ENCODE results near the gene KIAA2012.

The KIAA2012 gene

GRCh38 chr2:202090530-202090929 is 17.5 kb downstream of the KIAA2012 start:
- DNase-seq = no peak

DNA sequence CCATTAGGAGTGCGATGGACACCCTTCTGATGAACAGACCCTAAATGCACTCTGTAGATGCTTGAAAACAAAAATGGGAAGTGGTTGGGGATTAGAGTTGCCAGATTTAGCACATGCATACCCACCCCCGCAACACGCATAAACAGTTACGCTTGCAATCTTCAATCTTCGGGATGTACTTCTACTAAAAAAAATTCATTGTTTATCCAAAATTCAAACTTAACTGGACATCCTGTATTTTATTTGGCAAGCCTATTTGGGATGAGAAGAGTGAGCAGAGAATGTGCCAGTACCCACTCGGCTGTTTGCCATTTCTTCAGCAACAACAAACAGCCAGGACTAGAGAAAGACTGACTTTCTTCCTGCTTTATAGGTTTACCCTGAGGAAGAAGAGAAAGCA is 18.4 kb downstream of the KIAA2012 start:
- DNase-seq = no peak

DNA sequence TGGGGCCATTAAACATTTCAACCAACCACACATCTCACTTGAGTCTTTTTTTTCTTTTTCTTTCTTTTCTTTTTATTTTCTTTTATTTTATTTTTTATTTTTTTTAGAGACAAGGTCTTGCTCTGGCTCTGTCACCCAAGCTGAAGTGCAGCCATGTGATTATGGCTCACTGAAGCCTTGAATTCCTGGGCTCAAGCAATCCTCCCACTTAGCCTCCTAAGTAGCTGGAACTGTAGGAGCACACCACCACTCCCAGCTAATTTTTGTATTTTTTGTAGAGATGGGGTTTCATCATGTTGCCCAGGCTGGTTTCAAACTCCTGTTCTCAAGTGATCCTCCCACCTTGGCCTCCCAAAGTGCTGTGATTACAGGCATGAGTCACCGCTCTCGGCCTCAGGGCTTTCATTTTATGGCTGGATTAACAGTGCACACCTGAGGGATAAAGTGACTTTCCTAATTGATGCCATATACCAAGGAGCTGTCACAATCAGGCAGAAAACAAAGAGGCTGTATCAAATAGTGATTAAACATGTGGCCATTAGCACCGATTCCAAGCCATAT is 21.5 kb downstream of the KIAA2012 start:
- DNase-seq = no peak

GRCh38 chr2:202095235-202095634 is 22.2 kb downstream of the KIAA2012 start:
- no peak for DNase-seq

GRCh38 chr2:202096736-202097135 is 23.7 kb downstream of the KIAA2012 start:
- no peak for DNase-seq

GRCh38 chr2:202098291-202098690 is 25.2 kb downstream of the KIAA2012 start:
- no peak for DNase-seq

DNA sequence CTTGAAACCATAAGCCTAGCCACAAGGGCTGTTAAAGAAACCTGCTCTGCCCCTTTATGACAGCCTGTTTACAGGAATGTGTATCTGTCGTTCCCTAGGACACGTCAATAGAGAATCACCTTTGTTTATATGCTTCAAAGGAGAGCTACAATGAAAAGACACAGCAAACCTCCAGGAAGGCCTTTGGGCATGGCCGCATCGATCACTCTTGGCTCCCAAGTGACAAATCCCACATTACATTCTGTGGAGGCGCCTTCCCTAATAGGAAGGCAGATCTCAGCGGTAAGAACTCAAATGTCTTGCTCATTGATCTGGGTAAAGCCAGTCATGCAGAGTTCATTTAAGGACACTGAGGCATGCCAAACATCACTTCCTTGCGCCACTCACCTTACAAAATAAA is 26.5 kb downstream of the KIAA2012 start:
- no peak for DNase-seq

- no peak for DNase-seq
These were observed 27.1 kb downstream of the KIAA2012 start for GRCh38 chr2:202100176-202100575.

DNA sequence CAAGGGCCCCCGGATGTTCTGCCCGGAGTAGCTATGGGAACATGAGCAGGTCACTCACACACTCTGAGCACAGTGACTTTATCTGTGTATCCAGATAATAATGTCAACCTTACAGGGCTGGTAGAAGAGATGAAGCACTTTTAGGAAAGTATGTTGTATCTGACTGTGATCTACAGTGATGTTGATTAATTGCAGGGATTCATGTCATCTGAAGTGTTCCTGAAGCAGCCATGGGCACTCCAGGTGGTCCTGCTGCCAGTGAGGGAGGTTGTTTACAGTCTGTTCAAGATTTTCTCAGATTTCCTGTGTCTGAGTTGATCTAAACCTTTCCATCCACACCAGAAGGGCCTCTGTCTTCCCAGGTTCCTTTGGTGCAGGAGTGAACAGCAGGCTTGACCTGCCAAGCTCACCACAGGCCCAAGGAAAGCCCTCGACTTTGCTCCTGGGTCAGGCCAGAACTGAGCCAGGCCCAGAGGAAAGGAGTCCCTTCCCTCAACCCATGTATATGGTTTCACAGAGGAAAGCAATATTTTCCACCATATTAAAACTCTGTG is 28.0 kb downstream of the KIAA2012 start:
- DNase-seq = no peak

GRCh38 chr2:202102425-202103000 is 29.5 kb downstream of the KIAA2012 start:
- no peak for DNase-seq

DNA sequence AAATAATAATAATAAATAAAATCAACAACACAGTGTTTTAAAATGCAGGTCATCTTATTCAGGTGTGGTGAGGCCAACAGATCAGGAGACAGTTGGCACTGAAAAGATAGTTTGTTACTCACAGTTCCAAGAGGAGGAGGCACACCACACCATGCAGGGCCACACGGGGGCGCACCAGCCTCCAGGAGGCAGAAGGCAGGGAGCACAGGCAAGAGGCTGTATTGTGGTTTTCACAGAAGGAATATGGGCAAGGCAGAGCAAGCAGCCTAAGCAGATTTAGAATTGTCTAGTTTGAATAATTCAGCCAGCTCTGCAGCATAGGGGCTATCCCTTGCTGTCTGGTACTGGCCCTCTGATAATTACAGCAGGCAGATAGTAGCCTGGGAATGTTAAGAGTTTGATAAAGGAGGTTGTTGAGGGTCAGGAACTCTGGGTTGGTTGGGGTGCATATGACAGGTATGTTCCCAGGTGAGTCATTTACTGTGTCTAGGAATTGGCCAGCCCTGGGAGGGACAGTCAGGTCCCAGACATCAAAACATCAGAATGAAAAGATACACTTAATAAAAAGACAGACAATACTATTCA is 31.3 kb downstream of the KIAA2012 start:
- DNase-seq = no peak

DNA sequence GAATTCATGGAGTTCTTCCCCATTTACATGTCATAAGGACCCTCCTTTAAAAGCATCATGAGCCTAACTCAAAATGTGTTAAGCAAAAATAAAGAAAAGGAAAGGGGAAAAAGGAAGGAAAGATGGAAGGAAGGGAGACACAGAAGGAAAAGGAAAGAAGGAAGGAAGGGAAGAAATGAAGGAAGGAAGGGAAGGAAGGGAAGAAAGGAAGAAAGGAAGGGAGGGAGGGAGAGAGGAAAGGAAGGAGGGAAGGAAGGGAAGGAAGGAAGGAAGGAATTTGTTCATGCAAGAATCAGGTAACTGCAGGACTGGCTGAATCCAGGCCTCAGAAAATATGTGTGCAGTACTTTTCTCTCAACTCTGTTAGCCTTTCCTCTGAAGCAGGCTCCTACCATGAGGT is 32.0 kb downstream of the KIAA2012 start:
- DNase-seq = no peak

DNA sequence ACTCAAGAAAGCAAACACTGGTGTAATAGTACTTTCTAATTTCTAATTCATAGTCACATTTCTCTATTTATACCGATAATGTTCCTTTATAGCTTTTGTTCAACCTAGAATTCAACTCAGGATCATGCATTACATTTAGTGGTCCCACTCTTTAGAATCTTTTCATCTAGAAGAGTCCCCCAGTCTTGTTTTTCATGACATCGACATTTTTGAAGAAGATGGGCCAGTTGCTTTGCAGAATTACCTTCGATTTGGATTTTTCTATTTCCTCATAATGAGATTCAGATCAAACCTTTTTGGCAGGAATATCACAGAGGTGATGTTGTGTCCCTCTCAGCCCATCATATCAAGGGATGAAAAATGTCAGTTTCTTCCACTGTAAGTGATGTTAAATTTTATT is 35.3 kb downstream of the KIAA2012 start:
- DNase-seq = no peak

DNA sequence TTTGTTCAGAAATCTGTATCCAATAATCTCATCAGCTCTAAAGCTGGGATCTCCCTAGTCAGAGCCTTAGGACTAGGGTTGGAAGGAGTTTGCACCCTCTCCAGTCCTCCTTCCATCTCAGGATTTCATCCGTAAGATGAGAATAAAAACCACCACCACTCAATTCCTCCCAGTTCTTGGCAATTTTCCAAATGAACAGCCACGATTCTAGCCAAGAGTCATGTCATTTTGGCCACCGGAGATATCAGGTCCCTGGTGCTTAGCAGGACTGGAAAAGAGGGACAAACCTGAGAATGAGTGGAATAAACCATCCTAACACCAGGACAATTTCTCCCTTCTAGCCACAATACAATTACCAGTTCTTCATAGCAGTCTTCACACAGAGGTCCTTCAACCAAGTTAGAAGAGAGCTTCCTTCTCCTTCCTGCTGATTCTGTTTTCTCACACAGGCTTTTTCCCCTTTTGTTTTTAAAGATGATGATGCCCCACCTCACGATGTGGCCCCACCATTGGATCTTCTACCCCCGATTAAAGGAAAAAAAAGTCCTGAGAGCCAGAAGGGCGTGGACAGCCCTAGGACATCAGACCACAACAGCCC is 36.2 kb downstream of the KIAA2012 start:
- DNase-seq = no peak

GRCh38 chr2:202109737-202110184 is 36.7 kb downstream of the KIAA2012 start:
- no peak for DNase-seq

DNA sequence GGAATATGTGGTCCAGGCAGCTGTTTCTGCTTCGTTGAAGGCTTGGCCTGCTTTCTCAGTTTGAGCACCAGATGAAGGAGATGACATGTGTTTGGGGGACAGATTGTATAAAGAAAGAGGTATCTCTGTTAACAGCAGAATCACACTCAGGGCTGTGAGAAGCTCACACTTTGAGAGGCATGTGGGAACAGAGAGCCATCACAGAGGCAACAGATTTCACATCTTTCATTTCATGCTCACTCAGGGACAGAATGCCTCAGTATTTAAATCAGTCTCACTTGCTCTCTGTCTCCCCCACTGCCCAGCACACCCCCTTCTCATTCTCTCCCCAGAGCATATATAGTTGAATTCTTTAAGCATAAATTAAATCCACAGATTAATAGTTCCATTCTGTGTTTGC is 37.4 kb downstream of the KIAA2012 start:
- DNase-seq = no peak

DNA sequence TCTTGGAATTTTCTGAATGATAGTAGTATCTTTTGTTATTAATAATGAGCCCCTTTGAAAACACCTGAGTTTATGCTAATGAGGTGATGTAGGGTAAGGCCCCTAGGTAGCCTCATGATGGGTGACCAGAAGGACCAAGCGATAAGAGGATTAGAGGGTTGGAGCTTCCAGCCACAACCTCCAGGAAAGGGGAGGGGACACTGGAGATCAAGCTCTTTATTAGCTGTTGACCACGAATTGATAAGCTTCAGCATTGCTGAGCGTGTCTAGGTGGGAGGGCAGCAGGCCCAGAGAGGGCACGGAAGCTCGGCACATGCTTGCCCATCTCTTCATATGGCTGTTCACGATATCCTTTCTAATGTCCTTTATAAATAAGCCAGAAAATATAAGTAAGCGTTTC is 39.0 kb downstream of the KIAA2012 start:
- no peak for DNase-seq

DNA sequence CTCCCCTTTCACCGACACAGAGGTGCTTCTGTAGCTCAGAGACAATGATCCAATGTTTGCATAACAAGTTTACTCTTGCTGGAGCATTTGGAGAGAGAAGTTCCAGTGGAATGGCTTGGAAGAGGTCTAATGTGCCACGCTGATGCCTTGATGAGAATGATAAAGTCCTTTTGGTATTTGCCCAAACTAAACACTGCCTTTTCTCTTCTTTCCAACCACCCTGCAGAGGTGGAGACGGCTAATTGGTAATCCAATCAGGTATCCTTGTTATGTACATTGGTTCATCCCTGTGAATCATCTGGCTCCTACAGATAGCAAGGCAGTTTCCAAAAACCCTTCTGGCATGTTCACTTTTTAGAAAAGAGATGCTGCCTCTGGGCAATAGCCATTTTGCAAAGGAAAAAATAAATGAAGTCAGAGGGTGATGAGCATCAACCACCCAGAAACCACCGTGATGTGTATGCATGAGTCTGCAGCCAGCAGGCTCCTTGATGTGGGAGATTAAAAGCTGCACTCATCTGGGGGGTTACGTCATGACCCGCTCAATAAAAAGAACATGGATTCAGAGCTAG is 40.6 kb downstream of the KIAA2012 start:
- no peak for DNase-seq

GRCh38 chr2:202114291-202114690 is 41.2 kb downstream of the KIAA2012 start:
- no peak for DNase-seq

- no peak for DNase-seq
These were observed 41.7 kb downstream of the KIAA2012 start for GRCh38 chr2:202114795-202115194.

DNA sequence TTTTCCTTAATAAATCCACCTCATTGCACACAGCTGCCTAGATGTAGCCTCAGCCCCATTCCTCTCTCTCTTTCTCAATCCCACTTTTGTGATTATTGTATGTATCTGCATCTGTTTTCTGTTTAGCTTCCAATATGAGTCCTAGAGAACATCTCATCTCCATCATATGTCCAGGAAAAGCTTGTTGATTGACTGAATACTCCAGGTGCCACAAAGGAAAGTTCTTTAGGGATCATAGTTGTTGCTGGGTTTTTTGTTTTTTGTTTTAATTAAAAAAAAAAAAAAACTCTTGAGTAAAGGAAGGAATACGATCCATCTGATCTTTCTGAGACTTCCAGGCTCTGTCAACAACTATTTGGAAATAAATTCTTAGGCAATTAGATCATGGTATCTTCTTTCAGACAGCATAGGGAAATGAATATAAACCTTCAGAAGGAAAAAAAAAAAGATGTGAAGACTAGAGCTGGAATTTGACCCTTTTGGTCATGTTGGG is 42.5 kb downstream of the KIAA2012 start:
- no peak for DNase-seq

DNA sequence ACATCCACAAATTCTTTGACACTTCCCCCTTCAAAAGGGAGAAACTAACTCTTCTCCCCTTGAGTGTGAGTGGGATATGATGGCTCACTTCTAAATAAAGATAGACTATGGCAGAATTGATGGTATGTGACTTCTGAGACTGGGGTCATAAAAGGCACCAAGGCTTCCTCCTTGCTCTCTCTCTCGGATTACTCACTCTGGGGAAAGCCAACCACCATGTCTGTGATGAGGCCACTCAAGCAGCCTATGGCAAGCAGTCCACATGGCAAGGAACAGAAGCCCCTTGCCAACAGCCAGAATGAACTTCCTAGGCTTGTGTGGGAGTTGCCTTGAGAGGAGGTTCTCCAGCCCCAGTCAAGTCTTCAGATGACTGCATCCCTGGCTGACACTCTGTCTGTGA is 43.6 kb downstream of the KIAA2012 start:
- no peak for DNase-seq

- DNase-seq = no peak
These were observed 45.1 kb downstream of the KIAA2012 start for GRCh38 chr2:202118168-202118567.

DNA sequence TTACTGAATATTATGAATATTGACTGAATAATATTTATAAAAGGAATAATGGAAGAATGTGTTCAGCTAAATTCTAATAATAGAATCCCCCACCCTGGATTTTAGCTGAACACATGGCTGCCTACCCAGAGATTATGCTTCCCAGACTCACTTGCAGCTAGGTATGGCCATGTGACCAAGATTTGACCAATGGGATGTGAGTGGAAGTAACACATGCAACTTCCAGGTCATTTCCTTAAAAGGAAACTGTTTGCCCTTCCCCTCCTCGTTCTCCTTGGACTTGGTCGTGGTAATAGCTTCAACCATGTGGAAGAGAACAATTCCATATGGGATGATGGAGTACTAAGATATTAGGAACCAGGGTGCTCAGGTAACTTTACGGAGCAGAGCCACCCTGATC is 47.8 kb downstream of the KIAA2012 start:
- no peak for DNase-seq

All from NCI-H187 (cell line).